ENCODE data around the gene EEF1B2.
"Not testable (repeated sequence)": the region's sequence is repeated elsewhere in the genome, so short reads cannot be mapped to it uniquely, and the experiment has no call there.

Gene EEF1B2

GRCh38 chr2:206159346-206160124 is at the start of gene EEF1B2, which contains the start of gene NDUFS1:
TSS of gene EEF1B2 (plus strand) at chr2:206159895. CDS start at chr2:206159980, 85 bp downstream.
TSS of gene NDUFS1 (minus strand) at chr2:206159444. CDS start at chr2:206153678, 5,766 bp downstream.
- DNase-seq (ENCODE audit: low read depth) = peak; percentile 94

- DNase-seq (ENCODE audit: low read depth) = no peak
Observed at GRCh38 chr2:206112108-206112507, 47.6 kb upstream of the EEF1B2 start.

- no peak for DNase-seq (ENCODE audit: low read depth)
Observed at GRCh38 chr2:206112846-206113547, 46.7 kb upstream of the EEF1B2 start.

GRCh38 chr2:206115026-206115578 is 44.6 kb upstream of the EEF1B2 start:
- DNase-seq (ENCODE audit: low read depth) = no peak

GRCh38 chr2:206116278-206116677 is 43.4 kb upstream of the EEF1B2 start:
- no peak for DNase-seq (ENCODE audit: low read depth)

- DNase-seq (ENCODE audit: low read depth) = not testable (repeated sequence)
Observed at GRCh38 chr2:206122569-206122968, 37.1 kb upstream of the EEF1B2 start.

GRCh38 chr2:206125901-206126300 is 33.8 kb upstream of the EEF1B2 start:
- DNase-seq (ENCODE audit: low read depth) = no peak

GRCh38 chr2:206127656-206128055 is 32.0 kb upstream of the EEF1B2 start:
- no peak for DNase-seq (ENCODE audit: low read depth)

GRCh38 chr2:206143451-206143850 is 16.2 kb upstream of the EEF1B2 start:
- no peak for DNase-seq (ENCODE audit: low read depth)

GRCh38 chr2:206144383-206144782 is 15.3 kb upstream of the EEF1B2 start:
- DNase-seq (ENCODE audit: low read depth) = no peak

- DNase-seq (ENCODE audit: low read depth) = no peak
Observed at GRCh38 chr2:206145665-206146064, 14.0 kb upstream of the EEF1B2 start.

- no peak for DNase-seq (ENCODE audit: low read depth)
Observed at GRCh38 chr2:206149330-206149729, 10.4 kb upstream of the EEF1B2 start.

- no peak for DNase-seq (ENCODE audit: low read depth)
Observed at GRCh38 chr2:206150168-206150567, 9.5 kb upstream of the EEF1B2 start.

GRCh38 chr2:206150631-206151030 is 9.1 kb upstream of the EEF1B2 start:
- DNase-seq (ENCODE audit: low read depth) = no peak

- DNase-seq (ENCODE audit: low read depth) = no peak
Observed at GRCh38 chr2:206154197-206154596, 5.5 kb upstream of the EEF1B2 start.

- DNase-seq (ENCODE audit: low read depth) = not testable (repeated sequence)
Observed at GRCh38 chr2:206157014-206157413, 2.7 kb upstream of the EEF1B2 start.

GRCh38 chr2:206158563-206159345 is 941 bp upstream of the EEF1B2 start:
- no peak for DNase-seq (ENCODE audit: low read depth)

GRCh38 chr2:206160125-206160806 is 571 bp downstream of the EEF1B2 start:
- peak; percentile 56 for DNase-seq (ENCODE audit: low read depth)

GRCh38 chr2:206160807-206161179 is 1.1 kb downstream of the EEF1B2 start:
- DNase-seq (ENCODE audit: low read depth) = no peak

GRCh38 chr2:206162401-206162800 is 2.7 kb downstream of the EEF1B2 start:
- not testable (repeated sequence) for DNase-seq (ENCODE audit: low read depth)

- no peak for DNase-seq (ENCODE audit: low read depth)
Observed at GRCh38 chr2:206163251-206163880, 3.7 kb downstream of the EEF1B2 start.
